ENCODE results near the gene FOLR1.

Gene FOLR1

GRCh38 chr11:72236774-72237111 is 44.8 kb downstream of the FOLR1 start:
- Histone ChIP-seq H3K4me2 (ENCODE audit: low read length) (no peak overlapping the region), H3K27ac (ENCODE audit: low read depth, low read length, poor library complexity, severe bottlenecking) (no peak overlapping the region), H3K9me3 (ENCODE audit: low read length) (no peaks in the 10 kb centered on the region), H3K36me3 (ENCODE audit: insufficient read depth, low read length) (peaks cover 67% of the 10 kb centered on the region), H3K9me2 (ENCODE audit: low read depth, low read length) (no peaks in the 10 kb centered on the region), H3K4me3 (ENCODE audit: low read depth, low read length, poor library complexity, severe bottlenecking) (no peak overlapping the region), H3F3A (ENCODE audit: insufficient read depth, low read length) (no peaks in the 10 kb centered on the region), H3K9ac (ENCODE audit: low read length) (no peak overlapping the region), H3K27me3 (ENCODE audit: insufficient read depth, low read length) (no peaks in the 10 kb centered on the region), H2AFZ (ENCODE audit: low read length) (no peak overlapping the region), H4K20me1 (ENCODE audit: insufficient read depth, low read length) (no peaks in the 10 kb centered on the region), H3K4me1 (ENCODE audit: insufficient read depth, low read length, severe bottlenecking) (no peaks in the 10 kb centered on the region), H3K79me2 (ENCODE audit: insufficient read depth, low read length) (no peaks in the 10 kb centered on the region)
- TF ChIP-seq CTCF (IDR thresholded peaks at IDR 0.05; ENCODE audit: low read length) (no peak), EZH2 (IDR thresholded peaks at IDR 0.05; ENCODE audit: borderline replicate concordance, low read length) (no peak)

GRCh38 chr11:72237112-72237931 is 45.4 kb downstream of the FOLR1 start:
- Histone ChIP-seq H4K20me1 (ENCODE audit: insufficient read depth, low read length) (no peaks in the 10 kb centered on the region), H3K36me3 (ENCODE audit: insufficient read depth, low read length) (peaks cover 63% of the 10 kb centered on the region), H3K9me3 (ENCODE audit: low read length) (no peaks in the 10 kb centered on the region), H3K4me3 (ENCODE audit: low read depth, low read length, poor library complexity, severe bottlenecking) (no peak overlapping the region), H2AFZ (ENCODE audit: low read length) (no peak overlapping the region), H3K27ac (ENCODE audit: low read depth, low read length, poor library complexity, severe bottlenecking) (no peak overlapping the region), H3K9ac (ENCODE audit: low read length) (no peak overlapping the region), H3K4me1 (ENCODE audit: insufficient read depth, low read length, severe bottlenecking) (no peaks in the 10 kb centered on the region), H3K27me3 (ENCODE audit: insufficient read depth, low read length) (no peaks in the 10 kb centered on the region), H3F3A (ENCODE audit: insufficient read depth, low read length) (no peaks in the 10 kb centered on the region), H3K4me2 (ENCODE audit: low read length) (no peak overlapping the region), H3K79me2 (ENCODE audit: insufficient read depth, low read length) (no peaks in the 10 kb centered on the region), H3K9me2 (ENCODE audit: low read depth, low read length) (no peaks in the 10 kb centered on the region)
- TF ChIP-seq EZH2 (IDR thresholded peaks at IDR 0.05; ENCODE audit: borderline replicate concordance, low read length) = no peak
- TF ChIP-seq CTCF (IDR thresholded peaks at IDR 0.05; ENCODE audit: low read length) = no peak

GRCh38 chr11:72238040-72238450 is 46.1 kb downstream of the FOLR1 start:
- Histone ChIP-seq H4K20me1 (ENCODE audit: insufficient read depth, low read length) (no peaks in the 10 kb centered on the region), H3K36me3 (ENCODE audit: insufficient read depth, low read length) (peaks cover 57% of the 10 kb centered on the region), H3K4me3 (ENCODE audit: low read depth, low read length, poor library complexity, severe bottlenecking) (no peak overlapping the region), H3K4me2 (ENCODE audit: low read length) (no peak overlapping the region), H2AFZ (ENCODE audit: low read length) (no peak overlapping the region), H3F3A (ENCODE audit: insufficient read depth, low read length) (no peaks in the 10 kb centered on the region), H3K9ac (ENCODE audit: low read length) (no peak overlapping the region), H3K27me3 (ENCODE audit: insufficient read depth, low read length) (no peaks in the 10 kb centered on the region), H3K9me3 (ENCODE audit: low read length) (no peaks in the 10 kb centered on the region), H3K4me1 (ENCODE audit: insufficient read depth, low read length, severe bottlenecking) (no peaks in the 10 kb centered on the region), H3K27ac (ENCODE audit: low read depth, low read length, poor library complexity, severe bottlenecking) (no peak overlapping the region), H3K9me2 (ENCODE audit: low read depth, low read length) (no peaks in the 10 kb centered on the region), H3K79me2 (ENCODE audit: insufficient read depth, low read length) (no peaks in the 10 kb centered on the region)
- TF ChIP-seq EZH2 (IDR thresholded peaks at IDR 0.05; ENCODE audit: borderline replicate concordance, low read length) = no peak
- peak; percentile 85 for TF ChIP-seq CTCF (IDR thresholded peaks at IDR 0.05; ENCODE audit: low read length)
